Activated CD8-positive, alpha-beta memory T cell treated with anti-CD3 and anti-CD28 coated beads, Interleukin-2, amount 10 ng/mL, durations not matched to agents 7 days and 5 days (primary cell): ENCODE results near the gene NT5C. TPM values are rescaled to one million over a fixed set of nuclear protein-coding genes. Genes with fewer than 3 reads are reported as not detected.

Experiments
- ATAC-seq: fragments of 150-1000 bp; cut with Tn5 transposase; one replicate; pipeline ENCODE4 v1.10.0; 2021; ENCODE audit warnings: moderate library complexity
- CTCF ChIA-PET: fragments of 350-600 bp; sonication (Branson Sonifier 250); formaldehyde crosslinking; loops from one replicate; lab custom pipeline; 2021; ENCODE audit warnings: antibody characterized with exemption; lab: Charles Lee
- DNase-seq: peaks from one replicate; pipeline ENCODE4 v3.0.0-alpha.2; 2020
- H3K27ac Mint-ChIP-seq: one replicate; pipeline ENCODE4 v1.8.0; 2021; ENCODE audit warnings: mild to moderate bottlenecking, mixed read lengths
- H3K27me3 Mint-ChIP-seq: one replicate; pipeline ENCODE4 v1.8.0; 2021; ENCODE audit warnings: mixed read lengths
- H3K36me3 Mint-ChIP-seq: one replicate; pipeline ENCODE4 v1.8.0; 2021; ENCODE audit warnings: mild to moderate bottlenecking, mixed read lengths
- H3K4me1 Mint-ChIP-seq: one replicate; pipeline ENCODE4 v1.8.0; 2021; ENCODE audit warnings: mixed read lengths
- H3K4me3 Mint-ChIP-seq: one replicate; pipeline ENCODE4 v1.8.0; 2021; ENCODE audit warnings: mild to moderate bottlenecking, moderate library complexity, mixed read lengths
- H3K9me3 Mint-ChIP-seq: one replicate; pipeline ENCODE4 v1.8.0; 2022; ENCODE audit warnings: low read depth, mixed read lengths
- total RNA-seq, 2 experiments: library from RNA; stranded (reverse); gene quantifications; one replicate each; pipeline ENCODE4 v1.2.3, GENCODE V29; 2021

Gene NT5C
- total RNA-seq, 2 experiments from 2014 or later, result 65.2 to 73.1 TPM

DNA sequence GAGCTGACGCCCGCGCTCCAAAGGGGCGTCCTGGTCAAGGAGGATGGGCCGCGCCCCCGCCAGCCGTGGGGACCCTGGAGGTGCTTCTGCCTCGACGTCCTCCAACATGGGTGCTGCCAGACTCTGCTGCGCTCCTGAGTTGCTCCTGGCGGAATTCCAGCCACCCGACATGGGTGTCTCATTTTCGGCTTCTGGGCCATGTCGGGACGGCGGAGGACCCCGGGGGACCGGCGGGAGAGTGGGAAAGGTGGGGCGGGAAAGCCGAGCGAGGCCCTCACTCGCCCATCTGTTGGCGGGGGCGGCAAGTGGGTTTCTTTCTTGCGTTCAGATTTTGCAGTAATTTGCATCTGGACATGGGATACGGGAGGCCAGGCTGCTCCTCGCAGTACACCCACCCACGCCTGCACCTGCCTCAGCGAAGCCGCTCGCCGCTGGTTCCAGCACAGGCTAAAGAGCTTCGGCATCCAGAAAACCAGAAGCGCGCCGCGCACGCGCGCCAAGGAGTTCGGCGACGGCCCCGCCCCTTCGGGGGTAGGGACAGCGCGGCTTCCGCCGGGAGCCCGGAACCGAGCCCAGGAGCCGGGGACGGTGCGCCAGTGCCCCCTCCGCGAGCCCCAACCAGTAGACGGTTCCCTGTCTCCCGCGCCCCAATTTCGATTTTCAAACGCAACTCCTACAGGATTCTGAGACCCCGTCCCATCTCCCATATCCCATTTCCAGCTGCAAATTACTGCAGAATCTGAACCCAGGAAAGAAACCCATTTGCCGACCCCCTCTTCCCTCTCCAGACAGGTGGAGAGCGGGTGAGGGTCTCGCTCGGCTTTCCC, 21.9 kb downstream of the NT5C start, which contains the start of gene ARMC7:
TSS of gene ARMC7 (plus strand) at position 563 of the 827 bp plus-strand sequence. CDS start 320 bp downstream, outside the sequence.
- ATAC-seq, result peak; percentile 88
- Mint-ChIP-seq H3K4me3 (peak within 1 kb of the TSS; percentile 88), H3K27me3 (no peaks in the 10 kb centered on the region), H3K27ac (peak within 1 kb of the TSS; percentile 90), H3K9me3 (no peaks in the 10 kb centered on the region), H3K36me3 (peaks cover 16% of the 10 kb centered on the region), H3K4me1 (peaks cover 35% of the 10 kb centered on the region)
- DNase-seq, result peak; percentile 93
- CTCF ChIA-PET, result interaction anchor here (0.6 to 11.2 kb wide), 9 partner anchors 18 to 152 kb away, joined by 3 to 257 read pairs (median 7); partner anchors contain the start of genes MRPL58, NT5C and NUP85

DNA sequence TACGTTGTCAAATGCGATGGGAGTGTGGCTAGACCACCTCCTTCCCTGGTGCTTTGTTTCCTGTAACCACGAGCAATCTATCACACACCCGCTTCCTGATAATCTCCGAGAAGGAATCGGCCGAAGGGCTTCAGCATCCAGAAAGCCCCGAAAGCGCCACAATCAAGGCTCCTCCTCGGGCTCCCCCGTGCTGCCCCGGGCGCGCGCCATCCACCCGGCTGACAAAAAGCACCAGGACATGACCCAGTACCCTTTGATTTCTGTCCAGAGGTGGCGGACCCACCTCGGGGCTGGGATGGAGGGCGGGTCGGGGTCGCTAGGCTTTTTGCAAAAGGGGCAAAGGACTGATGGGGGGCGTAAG, 22.5 kb downstream of the NT5C start:
- peak; percentile 2 for ATAC-seq
- peaks cover 29% of the 10 kb centered on the region for H3K4me1 Mint-ChIP-seq
- peak overlapping the region; percentile 59 for H3K27ac Mint-ChIP-seq
- H3K27me3 Mint-ChIP-seq, result no peaks in the 10 kb centered on the region
- no peaks in the 10 kb centered on the region for H3K9me3 Mint-ChIP-seq
- CTCF ChIA-PET, result interaction anchor here (0.6 to 11.2 kb wide), 7 partner anchors 19 to 151 kb away, joined by 3 to 257 read pairs (median 18); partner anchors contain the start of genes NT5C and NUP85
- peaks cover 12% of the 10 kb centered on the region for H3K36me3 Mint-ChIP-seq
- peak overlapping the region; percentile 88 for H3K4me3 Mint-ChIP-seq
- DNase-seq, result no peak

DNA sequence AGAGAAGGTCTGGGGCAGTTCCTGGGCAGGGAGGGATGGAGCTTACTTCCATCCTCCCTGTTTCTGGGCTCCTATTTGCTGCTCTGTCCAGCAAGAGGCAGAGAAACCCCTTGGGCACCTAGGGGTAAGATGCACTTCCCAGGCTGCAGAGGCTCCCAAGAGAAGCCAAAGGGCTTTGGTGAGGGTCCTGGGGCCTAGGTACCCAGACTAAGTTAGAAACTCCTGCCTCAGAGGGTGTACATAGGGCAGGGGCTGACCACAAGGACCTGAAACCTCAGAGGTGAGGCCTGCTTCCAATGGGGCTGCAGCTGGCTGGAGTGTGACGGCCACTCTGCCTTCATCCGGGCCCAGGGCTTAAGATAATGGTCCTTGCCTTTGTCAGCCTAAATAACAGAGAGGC, 23.3 kb downstream of the NT5C start:
- H3K27ac Mint-ChIP-seq, result no peak overlapping the region
- H3K9me3 Mint-ChIP-seq, result no peaks in the 10 kb centered on the region
- no peak for DNase-seq
- no peak for ATAC-seq
- H3K4me3 Mint-ChIP-seq, result peak overlapping the region; percentile 88
- peaks cover 11% of the 10 kb centered on the region for H3K36me3 Mint-ChIP-seq
- CTCF ChIA-PET, result interaction anchor here (0.6 to 1.0 kb wide), 5 partner anchors 8 to 151 kb away, joined by 3 to 4 read pairs (median 3); no protein-coding TSS in a partner anchor
- no peaks in the 10 kb centered on the region for H3K27me3 Mint-ChIP-seq
- H3K4me1 Mint-ChIP-seq, result peaks cover 25% of the 10 kb centered on the region

DNA sequence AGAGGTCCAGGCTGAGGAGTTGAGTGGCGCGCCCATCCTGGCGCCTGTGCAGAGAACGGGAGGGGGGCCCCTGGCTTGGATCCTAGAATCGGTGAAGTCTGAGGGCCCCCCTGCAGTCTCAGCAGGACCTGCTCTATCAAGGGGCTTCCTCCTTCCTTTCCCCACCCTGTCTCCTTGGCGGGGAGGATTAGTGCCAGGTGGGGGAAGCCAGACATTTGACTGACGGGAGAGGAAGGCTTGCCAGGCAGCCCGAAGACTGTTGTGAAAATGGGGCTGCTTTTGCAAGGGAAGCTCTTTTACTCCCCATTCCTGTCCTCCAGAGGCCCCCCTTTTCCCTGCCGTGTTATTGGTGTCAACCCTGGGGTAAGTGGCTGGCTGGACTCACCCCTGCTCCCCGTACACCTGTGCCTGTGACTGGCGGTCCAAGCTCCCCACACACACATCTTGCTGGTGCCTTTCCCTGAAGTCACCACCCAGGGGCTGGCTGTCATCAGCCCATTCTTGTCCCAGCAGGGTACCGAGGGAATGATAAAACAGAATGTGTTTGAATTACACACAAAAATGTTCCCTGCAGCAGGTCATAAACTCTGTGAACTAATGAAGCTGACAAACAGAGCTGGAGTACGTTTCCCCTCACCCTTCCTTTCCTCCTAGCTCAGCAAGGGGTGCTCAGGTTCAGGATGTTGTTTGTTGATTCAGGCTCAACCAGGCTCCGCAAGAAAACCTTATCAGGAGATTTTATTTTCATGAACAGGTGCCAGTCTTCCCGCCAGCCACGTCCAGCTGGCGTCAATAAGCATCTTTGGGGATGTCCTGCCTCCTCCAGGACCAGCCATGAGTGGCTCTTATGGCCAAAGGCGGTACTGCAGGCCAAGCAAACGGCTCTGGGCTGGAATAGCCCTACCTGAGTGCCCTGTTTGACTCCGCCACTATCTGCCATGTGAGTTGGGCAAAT, 26.1 kb downstream of the NT5C start:
- peak; percentile 54 for DNase-seq
- ATAC-seq, result no peak

DNA sequence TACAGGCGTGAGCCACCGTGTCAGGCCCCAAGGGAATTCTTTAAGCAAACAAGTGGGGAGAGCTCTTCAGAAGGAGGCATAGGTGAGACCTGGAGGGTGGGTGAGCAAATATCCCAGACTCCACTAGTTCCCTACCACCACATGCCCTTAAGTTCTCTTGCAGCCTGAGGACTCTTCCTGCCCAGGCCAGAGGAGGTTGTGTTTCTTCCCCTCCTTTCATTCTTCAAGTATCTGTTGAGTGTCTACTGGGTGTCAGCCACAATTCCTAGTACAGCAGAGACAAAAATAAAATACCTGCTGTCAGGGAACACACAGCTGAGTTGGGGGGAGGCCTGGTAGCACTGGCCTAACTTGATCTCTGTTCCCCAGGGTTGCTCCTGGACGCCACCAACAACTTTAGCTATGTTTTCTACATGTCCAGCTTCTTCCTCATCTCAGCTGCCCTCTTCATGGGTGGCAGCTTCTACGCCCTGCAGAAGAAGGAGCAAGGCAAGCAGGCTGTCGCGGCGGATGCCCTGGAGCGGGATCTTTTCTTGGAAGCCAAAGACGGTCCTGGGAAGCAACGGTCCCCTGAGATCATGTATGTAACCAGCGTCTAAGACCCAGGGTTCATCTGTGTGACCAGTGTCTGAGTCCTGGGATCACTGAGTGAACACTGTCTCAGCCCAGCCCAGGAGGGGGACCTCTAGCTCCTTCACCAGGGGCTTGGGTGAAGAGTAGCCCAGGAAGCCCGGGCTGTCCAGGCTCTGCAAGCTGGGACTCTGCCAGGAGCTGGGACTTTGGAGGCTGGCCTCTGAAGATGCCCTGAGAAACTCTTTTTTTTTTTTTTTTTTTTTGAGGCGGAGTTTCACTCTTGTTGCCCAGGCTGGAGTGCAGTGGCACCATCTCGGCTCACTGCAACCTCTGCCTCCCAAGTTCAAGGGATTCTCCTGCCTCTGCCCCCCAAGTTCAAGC, 27.7 kb downstream of the NT5C start:
- H3K4me3 Mint-ChIP-seq, result no peak overlapping the region
- H3K27ac Mint-ChIP-seq, result no peak overlapping the region
- no peak for ATAC-seq
- no peaks in the 10 kb centered on the region for H3K36me3 Mint-ChIP-seq
- H3K27me3 Mint-ChIP-seq, result peaks cover 3% of the 10 kb centered on the region
- no peak for DNase-seq
- H3K9me3 Mint-ChIP-seq, result no peaks in the 10 kb centered on the region
- CTCF ChIA-PET, result interaction anchor here (1.2 to 4.3 kb wide), 6 partner anchors 10 to 146 kb away, joined by 3 to 28 read pairs (median 16); no protein-coding TSS in a partner anchor
- H3K4me1 Mint-ChIP-seq, result peaks cover 7% of the 10 kb centered on the region

More for the DNA sequence above, 26.1 kb downstream of the NT5C start:
- CTCF ChIA-PET, result interaction anchor here (0.8 to 4.3 kb wide), 22 partner anchors 9 to 164 kb away, joined by 3 to 28 read pairs (median 5); partner anchors contain the start of genes HID1 and SLC16A5
- Mint-ChIP-seq H3K27ac (no peak overlapping the region), H3K9me3 (no peaks in the 10 kb centered on the region), H3K36me3 (no peaks in the 10 kb centered on the region), H3K27me3 (peaks cover 3% of the 10 kb centered on the region), H3K4me3 (no peak overlapping the region), H3K4me1 (peaks cover 11% of the 10 kb centered on the region)

DNA sequence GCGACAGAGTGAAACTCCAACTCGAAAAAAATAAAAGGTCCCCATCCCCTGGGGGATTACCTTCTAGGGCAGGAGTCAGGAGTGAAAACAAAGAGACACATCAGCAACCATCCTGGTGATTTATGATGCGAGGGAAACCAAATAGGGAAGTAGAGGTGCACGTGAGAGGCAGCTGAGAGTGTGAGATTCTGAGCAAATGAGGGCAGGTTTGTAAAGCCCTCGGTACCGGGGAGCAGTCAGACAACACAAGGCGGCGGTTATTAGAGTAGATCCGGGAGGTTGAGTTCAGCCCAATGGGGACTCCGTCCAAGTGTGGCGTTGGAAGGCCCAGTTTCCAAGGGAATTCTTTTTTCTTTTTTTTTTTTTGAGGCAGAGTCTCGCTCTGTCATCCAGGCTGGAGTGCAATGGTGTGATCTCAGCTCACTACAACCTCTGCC, 29.1 kb downstream of the NT5C start:
- CTCF ChIA-PET, result interaction anchor here (4.0 kb wide), 1 partner anchor 12 kb away, joined by 17 read pairs; no protein-coding TSS in a partner anchor
- ATAC-seq, result no peak

DNA sequence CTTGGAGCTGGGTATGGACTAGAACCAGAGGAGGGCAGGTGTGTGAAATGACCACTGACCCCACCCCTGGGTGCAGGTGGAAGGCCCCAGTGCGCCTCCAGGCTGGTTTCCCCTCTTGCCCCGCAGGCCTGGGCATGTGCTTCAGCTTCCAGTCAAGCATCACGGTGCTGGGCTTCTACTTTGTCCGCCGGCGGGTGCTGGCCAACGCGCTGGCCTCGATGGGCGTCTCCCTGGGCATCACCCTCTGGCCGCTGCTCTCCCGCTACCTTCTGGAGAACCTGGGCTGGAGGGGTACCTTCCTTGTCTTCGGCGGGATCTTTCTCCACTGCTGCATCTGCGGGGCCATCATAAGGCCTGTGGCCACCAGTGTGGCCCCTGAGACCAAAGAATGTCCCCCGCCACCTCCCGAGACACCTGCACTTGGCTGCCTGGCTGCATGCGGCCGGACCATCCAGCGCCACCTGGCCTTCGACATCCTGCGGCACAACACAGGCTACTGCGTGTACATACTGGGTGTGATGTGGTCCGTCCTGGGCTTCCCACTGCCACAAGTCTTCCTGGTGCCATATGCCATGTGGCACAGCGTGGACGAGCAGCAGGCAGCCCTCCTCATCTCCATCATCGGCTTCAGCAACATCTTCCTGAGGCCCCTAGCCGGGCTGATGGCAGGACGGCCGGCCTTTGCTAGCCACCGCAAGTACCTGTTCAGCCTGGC, 31.5 kb downstream of the NT5C start:
- DNase-seq, result no peak
- no peaks in the 10 kb centered on the region for H3K9me3 Mint-ChIP-seq
- ATAC-seq, result no peak
- peaks cover 3% of the 10 kb centered on the region for H3K27me3 Mint-ChIP-seq
- CTCF ChIA-PET, result interaction anchor here (1.4 to 4.0 kb wide), 2 partner anchors 14 to 40 kb away, joined by 3 to 17 read pairs; no protein-coding TSS in a partner anchor
- H3K4me1 Mint-ChIP-seq, result no peaks in the 10 kb centered on the region
- H3K4me3 Mint-ChIP-seq, result no peak overlapping the region
- no peak overlapping the region for H3K27ac Mint-ChIP-seq
- H3K36me3 Mint-ChIP-seq, result no peaks in the 10 kb centered on the region

More for the DNA sequence above, 29.1 kb downstream of the NT5C start:
- DNase-seq, result no peak
- Mint-ChIP-seq H3K9me3 (no peaks in the 10 kb centered on the region), H3K27me3 (peaks cover 3% of the 10 kb centered on the region), H3K27ac (no peak overlapping the region), H3K4me1 (peaks cover 3% of the 10 kb centered on the region), H3K36me3 (no peaks in the 10 kb centered on the region), H3K4me3 (no peak overlapping the region)

DNA sequence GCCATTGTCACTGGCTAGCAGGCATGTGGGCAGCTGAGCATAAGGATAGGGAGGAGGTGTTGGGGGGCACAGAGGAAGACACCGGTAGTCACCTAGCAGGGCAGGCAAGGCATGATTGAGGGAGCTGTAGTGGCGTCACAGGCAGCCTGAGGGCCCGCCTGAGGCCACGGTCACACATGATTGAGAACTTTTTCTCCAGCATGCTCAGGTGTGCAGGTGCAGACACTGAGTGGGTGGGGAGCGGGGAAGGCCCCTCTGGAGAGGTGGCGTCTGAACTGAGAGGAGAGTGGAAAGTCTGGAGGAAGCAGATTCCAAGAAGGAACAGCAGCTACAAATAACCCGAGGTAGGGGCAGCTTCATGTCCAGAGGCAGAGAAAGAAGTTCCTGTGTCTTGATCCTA, 32.7 kb downstream of the NT5C start:
- H3K27me3 Mint-ChIP-seq, result peaks cover 3% of the 10 kb centered on the region
- H3K4me1 Mint-ChIP-seq, result no peaks in the 10 kb centered on the region
- H3K4me3 Mint-ChIP-seq, result no peak overlapping the region
- CTCF ChIA-PET, result interaction anchor here (1.0 to 1.5 kb wide), 3 partner anchors 15 to 39 kb away, joined by 3 read pairs; no protein-coding TSS in a partner anchor
- H3K9me3 Mint-ChIP-seq, result no peaks in the 10 kb centered on the region
- DNase-seq, result no peak
- no peak overlapping the region for H3K27ac Mint-ChIP-seq
- no peaks in the 10 kb centered on the region for H3K36me3 Mint-ChIP-seq
- ATAC-seq, result no peak

DNA sequence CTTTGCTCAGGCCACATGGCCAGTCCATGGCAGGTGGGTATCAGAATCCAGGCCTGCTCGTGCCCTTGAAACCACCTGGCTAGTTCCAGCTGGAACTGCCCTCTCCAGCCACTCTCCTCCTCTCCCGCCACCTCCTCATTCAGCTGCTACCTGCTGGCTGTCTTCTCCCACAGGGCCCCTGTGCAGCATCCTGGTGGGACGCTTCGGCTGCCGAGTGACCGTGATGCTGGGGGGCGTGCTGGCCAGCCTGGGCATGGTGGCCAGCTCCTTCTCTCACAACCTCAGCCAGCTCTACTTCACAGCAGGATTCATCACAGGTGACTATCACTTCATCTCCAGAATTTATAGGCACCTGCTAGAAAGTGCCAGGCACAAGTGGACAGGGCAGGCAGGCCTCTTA, 33.7 kb downstream of the NT5C start:
- CTCF ChIA-PET, result interaction anchor here (1.1 to 1.5 kb wide), 2 partner anchors 14 to 16 kb away, joined by 3 to 4 read pairs; no protein-coding TSS in a partner anchor
- ATAC-seq, result no peak
- Mint-ChIP-seq H3K4me1 (no peaks in the 10 kb centered on the region), H3K27me3 (peaks cover 3% of the 10 kb centered on the region), H3K36me3 (no peaks in the 10 kb centered on the region), H3K4me3 (no peak overlapping the region), H3K27ac (no peak overlapping the region), H3K9me3 (no peaks in the 10 kb centered on the region)
- DNase-seq, result no peak

DNA sequence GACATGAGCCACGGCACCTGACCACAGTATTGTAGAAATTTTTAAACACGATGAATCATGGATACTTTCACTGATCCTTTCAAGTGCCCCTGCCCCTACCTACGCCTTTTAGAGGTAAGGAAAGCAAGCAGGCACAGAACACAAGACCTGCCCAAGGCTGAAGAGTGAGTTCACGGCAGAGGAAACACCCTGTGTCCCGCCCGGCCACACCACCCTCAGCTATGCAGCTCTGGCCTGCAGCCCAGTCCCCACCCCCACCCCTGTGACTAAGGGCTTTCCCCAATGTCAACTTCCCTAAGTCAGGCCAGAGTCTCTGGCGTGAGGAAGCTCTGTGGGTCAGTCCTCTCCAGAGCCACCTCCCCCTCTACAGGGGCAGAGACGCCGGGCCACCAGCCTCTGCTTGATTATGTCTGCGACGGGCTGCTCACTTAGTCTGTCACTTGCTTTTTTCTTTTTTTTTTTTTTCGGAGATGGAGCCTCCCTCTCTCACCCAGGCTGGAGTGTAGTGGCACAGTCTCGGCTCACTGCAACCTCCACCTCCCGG, 35.4 kb downstream of the NT5C start:
- no peaks in the 10 kb centered on the region for H3K36me3 Mint-ChIP-seq
- ATAC-seq (no peak), DNase-seq (no peak)
- CTCF ChIA-PET, result interaction anchor here (2.9 kb wide), 1 partner anchor 10 kb away, joined by 6 read pairs; no protein-coding TSS in a partner anchor
- H3K27me3 Mint-ChIP-seq, result no peaks in the 10 kb centered on the region
- no peak overlapping the region for H3K4me3 Mint-ChIP-seq
- H3K4me1 Mint-ChIP-seq, result no peaks in the 10 kb centered on the region
- H3K27ac Mint-ChIP-seq, result no peak overlapping the region
- H3K9me3 Mint-ChIP-seq, result no peaks in the 10 kb centered on the region

DNA sequence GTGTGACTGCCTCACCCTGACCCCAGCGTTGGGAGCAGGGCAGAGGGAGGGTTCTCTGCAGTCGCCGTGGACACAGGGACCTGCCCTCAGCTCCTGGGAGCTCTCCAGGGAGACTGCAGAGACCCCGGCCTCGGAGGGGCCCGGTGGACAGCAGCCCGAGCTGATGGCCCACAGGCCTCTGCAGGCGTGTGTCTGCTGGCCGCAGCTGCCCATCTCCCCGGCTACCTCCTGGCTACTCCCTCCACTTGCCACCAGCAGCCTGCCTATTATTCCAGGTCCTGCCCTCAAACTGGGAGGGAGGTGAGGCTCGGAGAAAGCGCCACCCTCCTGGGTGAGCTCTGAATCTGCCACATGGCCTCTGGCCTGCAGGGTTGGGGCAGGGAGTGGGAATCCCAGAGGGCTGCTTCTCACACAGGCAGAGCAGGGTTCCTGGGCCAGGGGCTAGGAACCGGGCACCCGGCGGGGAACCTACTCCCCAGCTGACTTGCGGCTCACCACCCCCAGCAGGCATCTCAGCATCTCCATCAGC, 36.6 kb downstream of the NT5C start:
- Mint-ChIP-seq H3K4me3 (no peak overlapping the region), H3K27me3 (no peaks in the 10 kb centered on the region)
- no peak for ATAC-seq

More for the DNA sequence above, 36.6 kb downstream of the NT5C start:
- Mint-ChIP-seq H3K27ac (no peak overlapping the region), H3K4me1 (no peaks in the 10 kb centered on the region), H3K9me3 (no peaks in the 10 kb centered on the region), H3K36me3 (no peaks in the 10 kb centered on the region)
- CTCF ChIA-PET, result interaction anchor here (2.9 kb wide), 1 partner anchor 11 kb away, joined by 6 read pairs; no protein-coding TSS in a partner anchor
- no peak for DNase-seq
